ENCODE measurements around the gene HAPLN2. TPM values are rescaled to one million over a fixed set of nuclear protein-coding genes. Genes with fewer than 3 reads are reported as not detected.

HAPLN2 gene
- total and polyA plus RNA-seq, 12 donors: 0.24 to 6.3 (median 0.81) TPM; not detected in 1

DNA sequence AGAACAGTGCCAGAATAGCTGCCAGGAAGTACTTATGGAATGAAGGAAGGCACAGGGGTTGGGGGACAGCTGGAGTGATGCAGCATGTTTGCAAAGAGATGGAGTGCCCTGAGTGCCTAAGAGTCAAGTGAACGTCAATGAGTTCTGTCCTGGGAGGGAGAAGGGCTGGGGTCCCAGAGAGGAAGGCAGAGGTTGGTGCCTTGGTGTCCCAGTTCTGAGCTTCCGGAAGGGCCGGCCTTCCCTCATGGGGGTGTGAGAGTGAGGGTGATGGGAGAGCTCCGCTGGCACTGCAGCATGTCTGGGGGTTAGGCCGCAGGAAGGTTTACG lies 40.4 kb downstream of the HAPLN2 start:
- Histone ChIP-seq H3K27ac (peak overlapping the region in 8 of 10 donors; percentile 56 to 99 (median 96)), H3K27me3 (peaks cover 0 to 34% (median 22%) of the 10 kb centered on the region in 7 donors), H3K4me3 (peak overlapping the region in 5 of 10 donors; percentile 14 to 44 (median 19)), H3K36me3 (no peaks in the 10 kb centered on the region), H3K9me3 (no peaks in the 10 kb centered on the region), H3K4me1 (peaks cover 51 to 80% (median 74%) of the 10 kb centered on the region in 9 donors)
- DNase-seq (no peak), ATAC-seq (no peak)
- no peak for TF ChIP-seq CTCF (IDR thresholded peaks at IDR 0.05)
- intact Hi-C loops (cut with DNase I): loop anchor here in 6 of 10 donors (1.0 to 10.0 kb wide), 6 partner anchors 19 to 275 kb away; no protein-coding TSS in a partner anchor
- WGBS, 2 donors: 11 to 21% methylated on average over 6 of the region's 6 CpGs

- peak overlapping the region in 8 of 10 donors; percentile 18 to 46 (median 39) for H3K4me3 ChIP-seq
These were observed 41.0 kb downstream of the HAPLN2 start for GRCh38 chr1:156659988-156660751.

DNA sequence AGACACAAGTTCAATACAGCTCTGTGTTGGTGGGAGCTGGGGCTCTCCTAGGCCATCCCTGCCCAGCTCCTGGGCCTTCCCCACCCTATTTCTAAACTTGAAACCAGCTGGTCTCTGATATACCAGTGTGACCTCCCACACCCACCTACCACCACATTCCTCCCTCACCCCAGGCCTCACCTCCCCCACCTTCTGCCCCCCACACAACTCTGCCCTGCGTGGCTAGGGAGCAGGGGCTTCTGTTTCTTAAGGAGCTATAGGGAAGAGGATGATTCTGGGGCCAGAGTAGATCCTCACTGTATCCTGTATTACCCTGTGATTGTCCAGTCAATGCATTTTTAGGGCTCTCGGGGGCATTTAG lies 41.5 kb downstream of the HAPLN2 start:
- TF ChIP-seq CTCF (IDR thresholded peaks at IDR 0.05): no peak
- Histone ChIP-seq H3K9me3 (no peaks in the 10 kb centered on the region), H3K4me3 (peak overlapping the region in 9 of 10 donors; percentile 4 to 46 (median 37)), H3K27me3 (peaks cover 0 to 23% (median 12%) of the 10 kb centered on the region in 7 donors), H3K27ac (peak overlapping the region; percentile 68 to 99 (median 96)), H3K36me3 (no peaks in the 10 kb centered on the region), H3K4me1 (peaks cover 60 to 91% (median 85%) of the 10 kb centered on the region in 9 donors)
- ATAC-seq: no peak
- DNase-seq: no peak
- intact Hi-C loops (cut with DNase I): loop anchor here in 8 of 10 donors (1.0 to 10.0 kb wide), 7 partner anchors 16 to 234 kb away; partner anchors contain the start of genes NES (in 3 of the 8), MEF2D (in 2 of the 8), ISG20L2 (in 1 of the 8) and METTL25B (in 1 of the 8)
- 62 to 68% methylated on average over 2 of the region's 2 CpGs for WGBS, 2 donors

More at GRCh38 chr1:156659988-156660751, 41.0 kb downstream of the HAPLN2 start:
- peak; percentile 93 to 100 (median 99) for TF ChIP-seq CTCF (IDR thresholded peaks at IDR 0.05)
- DNase-seq (peak; percentile 97 to 98), ATAC-seq (peak; percentile 82 to 91 (median 85))
- 7 to 9% methylated on average over 37 to 38 of the region's 38 CpGs for WGBS, 2 donors
- Histone ChIP-seq H3K4me1 (peaks cover 54 to 85% (median 80%) of the 10 kb centered on the region in 9 donors), H3K27me3 (peaks cover 0 to 28% (median 18%) of the 10 kb centered on the region in 7 donors), H3K36me3 (no peaks in the 10 kb centered on the region), H3K9me3 (no peaks in the 10 kb centered on the region), H3K27ac (peak overlapping the region; percentile 68 to 99 (median 96))
- intact Hi-C loops (cut with DNase I): loop anchor here (1.0 to 10.0 kb wide), 11 partner anchors 17 to 275 kb away; partner anchors contain the start of genes NES (in 3 of the 10), MEF2D (in 2 of the 10), ISG20L2 (in 1 of the 10) and METTL25B (in 1 of the 10)

GRCh38 chr1:156662005-156662799 lies 43.0 kb downstream of the HAPLN2 start:
- peak overlapping the region; percentile 88 to 99 (median 96) for H3K27ac ChIP-seq
- no peak for ATAC-seq
- no peak for DNase-seq
- no peak for TF ChIP-seq CTCF (IDR thresholded peaks at IDR 0.05)
- no peaks in the 10 kb centered on the region for H3K9me3 ChIP-seq
- WGBS, 2 donors: 46 to 55% methylated on average over 12 of the region's 12 CpGs
- peaks cover 63 to 97% (median 90%) of the 10 kb centered on the region in 9 donors for H3K4me1 ChIP-seq
- H3K36me3 ChIP-seq: no peaks in the 10 kb centered on the region
- peaks cover 0 to 8% (median 0%) of the 10 kb centered on the region in 7 donors for H3K27me3 ChIP-seq
- intact Hi-C loops (cut with DNase I): loop anchor here in 2 of 10 donors (5.0 to 10.0 kb wide), 2 partner anchors 160 to 233 kb away; partner anchors contain the start of genes MEF2D (in 2 of the 2) and PEAR1 (in 1 of the 2)
- no peak overlapping the region for H3K4me3 ChIP-seq

Data from heart right ventricle (tissue), 16 donors.